Gastroesophageal sphincter (tissue), 3 donors: ENCODE measurements around the gene VIPR2.

ENCODE experiments used
- CTCF ChIP-seq, 4 experiments: fragments of 200-600 bp in 2 of 4; fragments of 450-650 bp in 2 of 4; sonication (generic) in 1 of 4; IDR thresholded peaks; one replicate each; pipeline ENCODE4 v1.5.1; 2017 to 2019; ENCODE audit warnings: antibody characterized with exemption in 4 of 4, mild to moderate bottlenecking in 2 of 4, moderate library complexity in 2 of 4
- POLR2A ChIP-seq, 2 donors: fragments of 450-650 bp; IDR thresholded peaks; one replicate each; pipeline ENCODE4 v1.6.1; 2017; ENCODE audit warnings: antibody characterized with exemption in 2 of 2, mild to moderate bottlenecking in 2 of 2, moderate library complexity in 1 of 2

GRCh38 chr7:159075563-159076238 is 69.0 kb downstream of the VIPR2 start:
- no peak for TF ChIP-seq CTCF (IDR thresholded peaks at IDR 0.05)
- TF ChIP-seq POLR2A (IDR thresholded peaks at IDR 0.05): no peak
